Stimulated activated naive CD8-positive, alpha-beta T cell treated with anti-CD3 and anti-CD28 coated beads, Interleukin-15, Interleukin-2, amounts not matched to agents 100 ng/mL and 50 ng/mL, for 24 hours (primary cell): Measurements from ENCODE around the gene SLC2A10.

ENCODE experiments used
- H3K27ac Mint-ChIP-seq: one replicate; pipeline ENCODE4 v1.8.0; 2021; ENCODE audit warnings: mild to moderate bottlenecking, mixed read lengths
- H3K27me3 Mint-ChIP-seq: one replicate; pipeline ENCODE4 v1.8.0; 2021; ENCODE audit warnings: mixed read lengths
- H3K36me3 Mint-ChIP-seq: one replicate; pipeline ENCODE4 v1.8.0; 2021; ENCODE audit warnings: low read depth, mixed read lengths
- H3K4me1 Mint-ChIP-seq: one replicate; pipeline ENCODE4 v1.8.0; 2021; ENCODE audit warnings: low read depth, mixed read lengths
- H3K4me3 Mint-ChIP-seq: one replicate; pipeline ENCODE4 v1.8.0; 2021; ENCODE audit warnings: mild to moderate bottlenecking, mixed read lengths
- H3K9me3 Mint-ChIP-seq: one replicate; pipeline ENCODE4 v1.8.0; 2021; ENCODE audit warnings: mixed read lengths

The SLC2A10 gene

GRCh38 chr20:46690219-46691106 is 19.0 kb upstream of the SLC2A10 start:
- H3K27me3 Mint-ChIP-seq, result no peaks in the 10 kb centered on the region
- no peaks in the 10 kb centered on the region for H3K9me3 Mint-ChIP-seq
- peaks cover 49% of the 10 kb centered on the region for H3K4me1 Mint-ChIP-seq
- H3K27ac Mint-ChIP-seq, result peak overlapping the region; percentile 74
- peak overlapping the region; percentile 97 for H3K4me3 Mint-ChIP-seq
- peaks cover 14% of the 10 kb centered on the region for H3K36me3 Mint-ChIP-seq

DNA sequence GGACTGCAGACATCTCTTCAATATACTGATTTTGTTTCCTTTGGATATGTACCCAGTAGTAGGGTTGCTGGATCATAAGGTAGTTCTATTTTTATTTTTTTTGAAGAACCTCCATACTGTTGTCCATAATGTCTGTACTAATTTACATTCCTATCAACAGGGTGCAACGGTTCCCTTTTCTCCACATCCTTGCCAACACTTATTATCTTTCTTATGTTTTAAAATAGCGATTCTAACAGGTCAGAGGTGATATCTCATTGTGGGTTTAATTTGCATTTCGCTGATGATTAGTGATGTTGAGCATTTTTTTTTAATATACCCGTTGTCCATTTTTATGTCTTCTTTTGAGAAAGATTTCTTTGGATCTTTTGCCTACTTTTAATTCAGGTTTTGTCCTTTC is 18.3 kb upstream of the SLC2A10 start:
- Mint-ChIP-seq H3K9me3 (no peaks in the 10 kb centered on the region), H3K27ac (no peak overlapping the region), H3K36me3 (peaks cover 8% of the 10 kb centered on the region), H3K4me1 (peaks cover 44% of the 10 kb centered on the region), H3K4me3 (no peak overlapping the region), H3K27me3 (no peaks in the 10 kb centered on the region)

- H3K4me1 Mint-ChIP-seq, result peaks cover 18% of the 10 kb centered on the region
- H3K36me3 Mint-ChIP-seq, result no peaks in the 10 kb centered on the region
- H3K9me3 Mint-ChIP-seq, result no peaks in the 10 kb centered on the region
- peaks cover 15% of the 10 kb centered on the region for H3K27me3 Mint-ChIP-seq
- H3K27ac Mint-ChIP-seq, result no peak overlapping the region
- H3K4me3 Mint-ChIP-seq, result no peak overlapping the region
Observed at GRCh38 chr20:46694484-46694883, 15.0 kb upstream of the SLC2A10 start.

GRCh38 chr20:46695892-46696291 is 13.6 kb upstream of the SLC2A10 start:
- Mint-ChIP-seq H3K36me3 (no peaks in the 10 kb centered on the region), H3K9me3 (no peaks in the 10 kb centered on the region), H3K4me3 (no peak overlapping the region), H3K27ac (no peak overlapping the region), H3K4me1 (peaks cover 7% of the 10 kb centered on the region), H3K27me3 (peaks cover 28% of the 10 kb centered on the region)

DNA sequence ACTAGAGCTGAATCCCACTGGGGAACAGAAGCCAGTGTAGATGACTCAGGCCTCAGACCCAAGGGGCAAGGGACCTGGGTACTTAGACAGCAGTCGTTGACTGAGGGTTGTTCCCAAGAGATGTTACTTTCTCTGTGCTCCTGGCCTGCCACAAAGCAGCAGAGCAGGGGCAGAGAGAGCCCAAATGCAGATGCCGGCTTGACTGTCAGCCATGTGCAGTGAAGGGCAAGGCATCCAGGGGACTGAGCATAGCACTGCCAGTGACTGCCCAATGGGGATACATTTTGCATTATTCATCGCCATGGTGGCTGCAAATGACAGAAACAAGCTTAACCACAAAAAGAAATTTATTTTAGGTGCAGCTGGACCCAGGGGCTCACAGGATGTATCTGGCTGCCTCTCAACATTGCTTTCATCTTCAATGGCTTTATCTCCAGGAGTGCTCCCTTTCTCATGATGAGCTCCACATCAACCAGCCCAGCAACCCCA is 12.6 kb upstream of the SLC2A10 start:
- Mint-ChIP-seq H3K4me3 (no peak overlapping the region), H3K4me1 (peaks cover 6% of the 10 kb centered on the region), H3K27me3 (peaks cover 30% of the 10 kb centered on the region), H3K27ac (no peak overlapping the region), H3K9me3 (no peaks in the 10 kb centered on the region), H3K36me3 (no peaks in the 10 kb centered on the region)

DNA sequence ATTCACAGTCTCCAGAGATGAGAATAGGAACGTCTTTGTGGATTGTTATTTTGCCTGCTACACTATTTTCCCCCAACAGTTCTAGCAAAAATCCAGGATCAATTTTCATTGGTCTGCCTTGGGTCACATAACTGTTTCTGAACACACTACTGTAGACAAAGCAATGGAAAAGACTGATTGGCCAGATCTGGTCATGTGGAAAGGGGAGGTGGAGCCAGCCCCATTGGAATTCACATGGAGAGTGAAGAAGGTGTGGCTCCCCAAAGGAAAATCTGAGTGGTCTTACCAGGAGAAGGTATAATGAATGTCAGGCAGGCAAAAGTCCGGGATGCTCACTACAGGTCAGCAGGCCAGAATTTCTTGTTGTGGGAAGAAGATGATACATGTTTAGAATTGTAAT is 10.7 kb upstream of the SLC2A10 start:
- peaks cover 6% of the 10 kb centered on the region for H3K4me1 Mint-ChIP-seq
- no peak overlapping the region for H3K4me3 Mint-ChIP-seq
- H3K27me3 Mint-ChIP-seq, result peaks cover 38% of the 10 kb centered on the region

GRCh38 chr20:46699651-46700359 is 9.6 kb upstream of the SLC2A10 start:
- Mint-ChIP-seq H3K27ac (no peak overlapping the region), H3K27me3 (peaks cover 48% of the 10 kb centered on the region), H3K9me3 (no peaks in the 10 kb centered on the region)

More for the DNA sequence above, 10.7 kb upstream of the SLC2A10 start:
- Mint-ChIP-seq H3K36me3 (no peaks in the 10 kb centered on the region), H3K9me3 (no peaks in the 10 kb centered on the region), H3K27ac (no peak overlapping the region)

DNA sequence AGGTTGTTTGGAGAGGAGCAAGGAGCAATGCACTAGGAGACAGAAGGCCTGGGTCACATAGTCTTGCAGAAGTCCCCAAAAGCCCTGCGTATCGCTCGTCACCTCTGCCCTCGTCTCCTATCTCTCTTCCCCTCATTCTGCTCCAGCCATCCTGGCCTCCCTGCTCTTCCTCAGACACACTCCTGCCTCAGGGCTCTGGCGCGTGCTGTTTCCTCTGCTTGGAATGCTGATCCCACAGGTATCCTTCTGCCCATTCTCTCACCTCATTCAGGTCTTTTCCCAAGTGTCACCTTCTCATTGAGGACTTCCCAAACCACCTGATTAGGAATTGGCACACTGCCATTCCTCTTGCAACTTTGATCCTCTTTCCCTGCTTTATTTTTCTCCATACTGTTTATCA is 9.0 kb upstream of the SLC2A10 start:
- peaks cover 54% of the 10 kb centered on the region for H3K27me3 Mint-ChIP-seq

More at GRCh38 chr20:46699651-46700359, 9.6 kb upstream of the SLC2A10 start:
- H3K4me1 Mint-ChIP-seq, result no peaks in the 10 kb centered on the region
- no peaks in the 10 kb centered on the region for H3K36me3 Mint-ChIP-seq
- H3K4me3 Mint-ChIP-seq, result no peak overlapping the region

GRCh38 chr20:46701057-46701456 is 8.4 kb upstream of the SLC2A10 start:
- no peak overlapping the region for H3K27ac Mint-ChIP-seq
- no peaks in the 10 kb centered on the region for H3K9me3 Mint-ChIP-seq
- no peaks in the 10 kb centered on the region for H3K36me3 Mint-ChIP-seq
- no peaks in the 10 kb centered on the region for H3K4me1 Mint-ChIP-seq
- no peak overlapping the region for H3K4me3 Mint-ChIP-seq
- H3K27me3 Mint-ChIP-seq, result peaks cover 56% of the 10 kb centered on the region

More for the DNA sequence above, 9.0 kb upstream of the SLC2A10 start:
- no peaks in the 10 kb centered on the region for H3K4me1 Mint-ChIP-seq
- H3K27ac Mint-ChIP-seq, result no peak overlapping the region
- no peaks in the 10 kb centered on the region for H3K9me3 Mint-ChIP-seq
- H3K4me3 Mint-ChIP-seq, result no peak overlapping the region
- no peaks in the 10 kb centered on the region for H3K36me3 Mint-ChIP-seq

DNA sequence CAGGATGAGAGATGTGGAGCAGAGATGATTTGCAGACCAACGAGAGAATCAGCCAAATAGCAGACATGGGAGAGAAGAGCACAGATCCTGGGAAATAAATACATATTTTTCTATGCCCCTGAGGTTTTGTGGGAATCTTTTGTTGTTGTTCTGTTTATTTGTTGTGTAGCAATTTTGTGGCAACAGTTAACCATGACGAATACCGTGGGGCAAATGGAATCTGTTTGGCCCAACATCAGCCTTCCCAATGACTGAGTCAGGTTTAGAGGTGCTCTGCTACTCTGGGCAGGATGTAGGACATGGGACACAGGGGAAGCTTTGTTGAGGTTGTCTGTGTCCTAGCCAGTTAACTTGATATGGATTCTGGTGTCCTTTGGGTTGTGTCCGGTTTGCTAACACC is 7.9 kb upstream of the SLC2A10 start:
- no peaks in the 10 kb centered on the region for H3K4me1 Mint-ChIP-seq
- H3K36me3 Mint-ChIP-seq, result no peaks in the 10 kb centered on the region
- peaks cover 58% of the 10 kb centered on the region for H3K27me3 Mint-ChIP-seq
- no peak overlapping the region for H3K27ac Mint-ChIP-seq
- H3K4me3 Mint-ChIP-seq, result no peak overlapping the region
- peaks cover 4% of the 10 kb centered on the region for H3K9me3 Mint-ChIP-seq

DNA sequence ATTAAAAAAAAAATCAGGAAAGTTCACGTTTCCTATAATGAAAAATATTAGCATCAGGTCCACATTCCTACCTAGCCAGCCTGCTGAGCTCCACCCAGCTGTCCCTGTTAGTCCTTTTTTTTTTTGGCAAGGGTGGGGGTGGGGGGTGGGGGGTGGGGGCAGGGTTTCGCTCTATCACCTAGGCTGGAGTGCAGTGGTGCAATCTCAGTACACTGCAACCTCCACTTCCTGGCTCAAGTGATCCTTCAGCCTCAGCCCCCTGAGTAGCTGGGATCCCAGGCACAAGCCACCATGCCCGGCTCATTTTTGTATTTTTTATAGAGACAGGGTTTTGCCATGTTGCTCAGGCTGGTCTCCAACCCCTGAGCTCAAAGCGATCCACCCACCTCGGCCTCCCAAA is 7.5 kb upstream of the SLC2A10 start:
- H3K9me3 Mint-ChIP-seq, result peaks cover 7% of the 10 kb centered on the region
- H3K4me3 Mint-ChIP-seq, result no peak overlapping the region
- H3K4me1 Mint-ChIP-seq, result no peaks in the 10 kb centered on the region
- no peaks in the 10 kb centered on the region for H3K36me3 Mint-ChIP-seq
- no peak overlapping the region for H3K27ac Mint-ChIP-seq
- H3K27me3 Mint-ChIP-seq, result peaks cover 62% of the 10 kb centered on the region

- Mint-ChIP-seq H3K36me3 (no peaks in the 10 kb centered on the region), H3K4me1 (no peaks in the 10 kb centered on the region), H3K9me3 (peaks cover 7% of the 10 kb centered on the region), H3K27ac (no peak overlapping the region), H3K27me3 (peaks cover 64% of the 10 kb centered on the region), H3K4me3 (no peak overlapping the region)
Observed at GRCh38 chr20:46702447-46703203, 6.8 kb upstream of the SLC2A10 start.

DNA sequence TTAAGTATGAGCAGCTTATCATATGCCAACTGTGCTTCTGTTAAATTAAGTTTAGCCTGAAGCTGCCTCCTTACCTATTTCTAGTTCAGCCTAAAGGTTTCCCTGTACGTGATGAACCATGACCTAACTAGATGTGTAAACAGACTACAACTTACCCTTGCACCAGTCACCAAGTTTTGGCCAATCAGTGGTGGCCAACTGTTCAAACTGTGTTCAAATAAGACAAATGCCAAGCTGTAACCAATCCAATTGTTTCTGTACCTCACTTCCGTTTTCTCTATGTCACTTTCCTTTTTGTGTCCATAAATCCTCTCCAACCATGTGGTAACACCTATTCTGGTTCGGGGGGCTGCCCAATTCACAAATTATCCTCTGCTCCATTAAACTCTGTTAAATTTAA is 6.0 kb upstream of the SLC2A10 start:
- Mint-ChIP-seq H3K4me1 (no peaks in the 10 kb centered on the region), H3K36me3 (no peaks in the 10 kb centered on the region), H3K27me3 (peaks cover 69% of the 10 kb centered on the region), H3K9me3 (peaks cover 7% of the 10 kb centered on the region), H3K4me3 (no peak overlapping the region), H3K27ac (no peak overlapping the region)

DNA sequence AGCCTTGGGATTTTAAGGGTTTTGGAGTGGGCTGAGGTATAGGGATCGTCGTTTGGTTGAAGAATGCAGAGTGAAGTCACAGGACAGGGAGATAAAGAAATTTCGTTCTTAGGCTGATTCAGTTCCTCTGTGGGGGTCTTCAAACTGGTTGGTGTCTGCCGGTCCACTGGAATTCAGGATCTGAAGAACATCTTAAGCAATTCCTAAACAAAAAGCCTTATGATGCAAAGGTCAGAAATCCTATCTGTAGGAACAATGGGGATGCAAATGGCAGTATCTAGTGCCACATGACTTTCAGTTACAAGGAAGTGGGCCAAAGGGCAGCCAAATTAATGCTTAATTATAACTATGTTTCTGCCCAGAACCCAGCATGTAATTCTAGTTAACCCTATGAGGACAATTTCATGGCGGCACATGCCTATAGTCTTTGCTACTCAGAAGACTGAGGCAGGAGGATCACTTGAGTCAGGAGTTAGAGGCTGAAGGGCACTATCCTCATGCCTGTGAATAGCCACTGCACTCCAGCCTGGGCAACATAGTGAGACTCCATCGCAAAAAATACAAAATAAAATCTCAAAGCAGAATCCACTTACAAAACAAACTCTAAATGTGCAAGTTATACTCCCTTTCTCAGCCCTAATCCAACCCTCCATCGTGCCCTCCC is 4.6 kb upstream of the SLC2A10 start:
- no peak overlapping the region for H3K27ac Mint-ChIP-seq
- peaks cover 65% of the 10 kb centered on the region for H3K27me3 Mint-ChIP-seq
- no peak overlapping the region for H3K4me3 Mint-ChIP-seq
- peaks cover 4% of the 10 kb centered on the region for H3K4me1 Mint-ChIP-seq
- H3K36me3 Mint-ChIP-seq, result no peaks in the 10 kb centered on the region
- peaks cover 7% of the 10 kb centered on the region for H3K9me3 Mint-ChIP-seq
